Kidney epithelial cell (primary cell): ENCODE data around the gene CEP170B. TPM values are rescaled to one million over a fixed set of nuclear protein-coding genes. Genes with fewer than 3 reads are reported as not detected.

Experiments
- DNase-seq: peaks from one replicate; pipeline ENCODE4 v3.0.0-alpha.2; 2010; ENCODE audit warnings: low read depth
- H3K27me3 ChIP-seq: 2 replicates; pipeline ENCODE4 v1.6.0; 2011; ENCODE audit warnings: low read length; ENCODE audit not compliant: control insufficient read depth, insufficient read depth
- H3K36me3 ChIP-seq: 2 replicates; pipeline ENCODE4 v1.5.1; 2011; ENCODE audit warnings: low read length; ENCODE audit not compliant: control insufficient read depth, insufficient read depth
- H3K4me3 ChIP-seq: 2 replicates; pipeline ENCODE4 v1.5.1; 2011; ENCODE audit warnings: low read depth, mild to moderate bottlenecking, control low read depth, low read length
- total RNA-seq: library from RNA; depleted of rRNA; stranded (reverse); fragments of >200 nt; gene quantifications from 2 replicates; pipeline ENCODE4 v1.2.3, GENCODE V29; 2015
- TF ChIP-seq, protein P1 (sequence below): IDR thresholded peaks from 2 replicates; pipeline ENCODE4 v1.5.1; 2011; ENCODE audit warnings: mild to moderate bottlenecking, moderate library complexity, low read length, control low read depth, inconsistent platforms; ENCODE audit not compliant: insufficient read depth, poor library complexity, severe bottlenecking

CEP170B gene
- 51.9 and 60.9 TPM in 2 replicates for total RNA-seq

DNA sequence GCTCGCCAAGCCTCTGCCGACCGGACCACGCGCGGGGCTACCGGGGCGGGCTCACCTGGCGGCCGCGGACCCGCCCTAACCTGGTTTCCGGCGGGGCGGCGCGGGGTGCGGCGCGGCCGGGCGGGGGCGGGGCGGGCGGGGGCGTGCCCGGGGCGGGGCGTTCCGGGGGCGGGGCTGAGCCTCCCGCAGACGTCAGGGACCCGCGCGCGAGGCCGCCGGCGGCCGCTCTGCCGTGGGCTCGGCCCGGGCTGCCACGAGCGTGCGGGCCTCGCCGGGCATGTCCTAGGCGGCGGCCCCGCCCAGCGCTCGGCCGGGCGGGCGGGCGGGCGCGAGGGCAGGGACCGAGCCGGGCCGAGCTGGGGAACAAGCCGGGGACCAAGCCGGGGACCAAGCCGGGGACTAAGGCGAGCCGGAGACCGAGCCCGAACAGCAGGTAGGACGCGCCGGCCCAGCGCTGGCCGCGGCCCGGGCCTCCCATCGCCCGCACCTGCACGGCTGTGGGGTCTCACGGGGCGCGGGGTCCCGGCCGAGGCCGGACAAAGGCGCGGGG, at the start of gene CEP170B:
CEP170B (plus strand) TSS at position 188 of the 550 bp plus-strand sequence. CDS start 3,183 bp downstream, outside the sequence.
- DNase-seq, result no peak
- no peaks in the 10 kb centered on the region for H3K36me3 ChIP-seq
- TF ChIP-seq, protein P1, sequence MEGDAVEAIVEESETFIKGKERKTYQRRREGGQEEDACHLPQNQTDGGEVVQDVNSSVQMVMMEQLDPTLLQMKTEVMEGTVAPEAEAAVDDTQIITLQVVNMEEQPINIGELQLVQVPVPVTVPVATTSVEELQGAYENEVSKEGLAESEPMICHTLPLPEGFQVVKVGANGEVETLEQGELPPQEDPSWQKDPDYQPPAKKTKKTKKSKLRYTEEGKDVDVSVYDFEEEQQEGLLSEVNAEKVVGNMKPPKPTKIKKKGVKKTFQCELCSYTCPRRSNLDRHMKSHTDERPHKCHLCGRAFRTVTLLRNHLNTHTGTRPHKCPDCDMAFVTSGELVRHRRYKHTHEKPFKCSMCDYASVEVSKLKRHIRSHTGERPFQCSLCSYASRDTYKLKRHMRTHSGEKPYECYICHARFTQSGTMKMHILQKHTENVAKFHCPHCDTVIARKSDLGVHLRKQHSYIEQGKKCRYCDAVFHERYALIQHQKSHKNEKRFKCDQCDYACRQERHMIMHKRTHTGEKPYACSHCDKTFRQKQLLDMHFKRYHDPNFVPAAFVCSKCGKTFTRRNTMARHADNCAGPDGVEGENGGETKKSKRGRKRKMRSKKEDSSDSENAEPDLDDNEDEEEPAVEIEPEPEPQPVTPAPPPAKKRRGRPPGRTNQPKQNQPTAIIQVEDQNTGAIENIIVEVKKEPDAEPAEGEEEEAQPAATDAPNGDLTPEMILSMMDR, result no peak
- peak within 1 kb of the TSS; percentile 74 for H3K4me3 ChIP-seq
- no peaks in the 10 kb centered on the region for H3K27me3 ChIP-seq

DNA sequence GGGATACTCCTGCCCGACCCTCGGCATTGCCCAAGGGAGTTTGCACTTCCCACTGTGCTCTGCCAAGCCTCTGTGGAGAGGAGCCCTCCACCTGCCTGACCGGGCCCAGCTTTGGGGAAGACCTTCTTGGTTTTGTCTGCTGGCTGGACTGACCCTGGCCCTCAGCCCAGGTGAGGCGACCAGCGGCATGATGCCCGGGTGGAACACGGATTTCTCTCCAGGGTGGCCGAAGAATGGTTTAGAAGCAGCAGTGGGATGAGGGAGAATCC, 48.5 kb upstream of the CEP170B start:
- H3K27me3 ChIP-seq, result no peaks in the 10 kb centered on the region
- DNase-seq, result no peak
- no peaks in the 10 kb centered on the region for H3K36me3 ChIP-seq
- peak overlapping the region; percentile 57 for H3K4me3 ChIP-seq
- TF ChIP-seq, protein P1, result no peak

DNA sequence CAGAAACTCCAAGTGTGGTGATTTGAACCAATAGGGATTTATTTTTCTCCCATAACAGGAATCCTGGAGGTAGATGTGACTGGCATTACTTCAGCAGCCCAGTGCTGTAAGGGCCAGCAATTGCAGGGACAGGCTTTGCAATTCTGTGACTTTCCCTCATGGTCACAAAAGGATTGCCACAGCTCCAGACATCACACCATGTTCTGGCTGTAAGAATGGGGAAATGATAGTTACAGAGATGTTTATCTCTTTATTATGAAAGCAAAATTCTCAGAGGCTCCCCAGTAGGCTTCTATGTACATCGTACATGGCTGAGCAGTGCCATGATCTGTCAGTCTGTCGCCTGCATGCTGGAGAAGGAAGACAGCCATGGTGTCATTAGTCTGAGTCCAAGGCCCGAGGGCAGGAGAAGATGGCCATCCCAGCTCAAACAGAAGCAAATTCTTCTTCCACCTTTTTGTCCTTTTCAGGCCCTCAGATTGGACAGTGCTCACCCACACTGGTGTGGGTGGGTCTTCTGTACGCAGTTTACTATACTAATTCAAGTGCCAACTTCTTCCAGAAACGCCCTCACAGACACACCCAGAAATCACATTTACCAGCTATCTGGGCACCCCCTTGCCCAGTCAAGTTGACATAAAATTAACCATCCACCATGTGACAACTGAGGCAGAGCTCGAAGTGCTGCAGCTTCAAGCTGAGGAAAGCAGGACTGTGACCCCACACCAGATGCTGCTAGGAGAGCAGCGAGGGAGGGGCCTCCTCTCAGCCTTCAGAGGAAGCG, 46.9 kb upstream of the CEP170B start:
- no peaks in the 10 kb centered on the region for H3K36me3 ChIP-seq
- no peaks in the 10 kb centered on the region for H3K27me3 ChIP-seq
- DNase-seq, result no peak
- no peak overlapping the region for H3K4me3 ChIP-seq
- TF ChIP-seq, protein P1, result no peak

DNA sequence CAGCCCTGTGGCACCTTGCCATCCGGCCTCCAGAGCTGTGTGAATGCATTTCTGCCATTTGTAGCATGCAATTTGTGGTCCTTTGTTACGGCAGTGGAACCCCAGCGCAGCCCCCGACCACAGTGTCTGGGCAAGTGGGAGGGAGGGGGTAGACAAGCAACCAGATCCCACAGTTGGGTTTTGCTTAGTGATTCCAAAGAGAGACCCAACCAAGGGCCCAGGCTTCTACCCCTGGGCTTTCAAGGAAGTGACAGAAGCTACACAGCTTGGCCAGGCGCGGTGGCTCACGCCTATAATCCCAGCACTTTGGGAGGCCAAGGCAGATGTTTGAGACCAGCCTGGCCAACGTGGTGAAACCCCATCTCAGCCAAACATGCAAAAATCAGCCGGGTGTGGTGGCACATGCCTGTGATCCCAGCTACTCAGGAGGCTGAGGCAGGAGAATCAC, 46.3 kb upstream of the CEP170B start:
- Histone ChIP-seq H3K4me3 (no peak overlapping the region), H3K27me3 (no peaks in the 10 kb centered on the region), H3K36me3 (no peaks in the 10 kb centered on the region)
- TF ChIP-seq, protein P1, result no peak
- no peak for DNase-seq

DNA sequence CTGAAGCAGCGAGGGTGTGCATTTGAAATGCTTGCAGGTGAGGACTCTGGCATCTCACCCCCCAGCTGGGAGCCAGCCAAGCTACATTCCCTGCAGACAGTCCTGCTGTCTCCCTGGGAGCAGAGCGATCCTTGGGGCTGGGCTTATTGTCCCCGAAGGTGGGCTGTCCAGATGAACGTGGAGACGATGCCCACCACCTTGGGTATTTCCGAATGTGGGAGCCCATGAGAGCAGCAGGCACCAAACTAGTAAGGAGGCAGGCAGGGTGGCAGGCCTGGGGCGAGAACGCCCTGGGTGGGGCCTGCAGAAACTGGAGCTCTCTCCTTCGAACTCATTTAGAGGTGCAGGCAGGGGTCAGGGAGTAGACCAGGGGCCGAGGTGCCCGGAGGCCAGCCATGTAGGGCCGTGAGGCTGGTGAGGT, 45.7 kb upstream of the CEP170B start:
- DNase-seq, result no peak
- H3K27me3 ChIP-seq, result no peaks in the 10 kb centered on the region
- H3K4me3 ChIP-seq, result no peak overlapping the region
- no peaks in the 10 kb centered on the region for H3K36me3 ChIP-seq
- TF ChIP-seq, protein P1, result no peak
